ENCODE measurements around the gene PCK2.
A peak's percentile ranks its signal among the peaks of the same experiment; 100 is the strongest.

PCK2 gene

GRCh38 chr14:24139272-24139934, 45.3 kb downstream of the PCK2 start:
- H3K27ac ChIP-seq (ENCODE audit: low read length): no peak overlapping the region
- peaks cover 3% of the 10 kb centered on the region for H3K36me3 ChIP-seq (ENCODE audit: control insufficient read depth, insufficient read depth, low read length)
- no peaks in the 10 kb centered on the region for H3K27me3 ChIP-seq (ENCODE audit: control insufficient read depth, insufficient read depth, low read length)
- DNase-seq (ENCODE audit: low read depth, low spot score): no peak
- H3K4me3 ChIP-seq (ENCODE audit: low read length): no peak overlapping the region
- H3K4me1 ChIP-seq (ENCODE audit: control insufficient read depth, insufficient read depth, low read length): peaks cover 5% of the 10 kb centered on the region
- H3K9me3 ChIP-seq (ENCODE audit: control insufficient read depth, insufficient read depth, low read length): no peaks in the 10 kb centered on the region
- no CpG with 5 or more reads among the region's 9 CpGs for WGBS (ENCODE audit: insufficient coverage, insufficient read length)

GRCh38 chr14:24141097-24141880, 47.2 kb downstream of the PCK2 start, which contains the start of gene EMC9:
Gene EMC9, minus strand, starts transcription at chr14:24141591. Its CDS starts 287 bp downstream, at chr14:24141304.
- H3K4me1 ChIP-seq (ENCODE audit: control insufficient read depth, insufficient read depth, low read length): peaks cover 3% of the 10 kb centered on the region; the same call in 1 of the 2 replicates
- no peaks in the 10 kb centered on the region for H3K27me3 ChIP-seq (ENCODE audit: control insufficient read depth, insufficient read depth, low read length)
- peaks cover 3% of the 10 kb centered on the region for H3K36me3 ChIP-seq (ENCODE audit: control insufficient read depth, insufficient read depth, low read length)
- H3K9me3 ChIP-seq (ENCODE audit: control insufficient read depth, insufficient read depth, low read length): no peaks in the 10 kb centered on the region
- H3K4me3 ChIP-seq (ENCODE audit: low read length): peak within 1 kb of the TSS; percentile 71
- peak; percentile 99 for DNase-seq (ENCODE audit: low read depth, low spot score)
- no peak within 1 kb of the TSS for H3K27ac ChIP-seq (ENCODE audit: low read length)
- no CpG with 5 or more reads among the region's 65 CpGs for WGBS (ENCODE audit: insufficient coverage, insufficient read length)

- DNase-seq (ENCODE audit: low read depth, low spot score): no peak
- WGBS (ENCODE audit: insufficient coverage, insufficient read length): no CpG with 5 or more reads among the region's 2 CpGs
- H3K4me1 ChIP-seq (ENCODE audit: control insufficient read depth, insufficient read depth, low read length): no peaks in the 10 kb centered on the region
- H3K9me3 ChIP-seq (ENCODE audit: control insufficient read depth, insufficient read depth, low read length): no peaks in the 10 kb centered on the region
- H3K27me3 ChIP-seq (ENCODE audit: control insufficient read depth, insufficient read depth, low read length): no peaks in the 10 kb centered on the region
- H3K27ac ChIP-seq (ENCODE audit: low read length): no peak overlapping the region
- no peak overlapping the region for H3K4me3 ChIP-seq (ENCODE audit: low read length)
- peaks cover under 1% of the 10 kb centered on the region for H3K36me3 ChIP-seq (ENCODE audit: control insufficient read depth, insufficient read depth, low read length)
Measured at GRCh38 chr14:24143511-24143910, 49.4 kb downstream of the PCK2 start.

DNA sequence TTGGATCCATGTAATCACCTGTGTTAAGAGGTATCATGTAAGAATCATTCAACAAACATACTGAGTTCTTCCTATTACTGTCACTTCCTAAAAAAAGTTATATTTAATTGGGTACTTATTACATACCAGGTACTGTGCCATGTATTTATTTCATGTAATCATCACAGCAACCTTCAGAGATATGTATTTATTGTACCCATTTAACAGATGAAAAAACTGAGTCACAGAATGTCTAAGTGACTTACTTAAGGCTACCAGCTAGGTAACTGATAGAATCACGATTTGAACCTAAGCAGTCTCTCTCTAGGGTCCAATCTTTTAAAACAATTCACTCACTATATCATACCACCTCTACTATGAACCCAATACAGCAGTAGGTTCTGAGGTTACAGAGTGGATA, 50.3 kb downstream of the PCK2 start:
- Histone ChIP-seq H3K36me3 (ENCODE audit: control insufficient read depth, insufficient read depth, low read length) (peaks cover 3% of the 10 kb centered on the region), H3K27me3 (ENCODE audit: control insufficient read depth, insufficient read depth, low read length) (no peaks in the 10 kb centered on the region), H3K9me3 (ENCODE audit: control insufficient read depth, insufficient read depth, low read length) (no peaks in the 10 kb centered on the region), H3K4me1 (ENCODE audit: control insufficient read depth, insufficient read depth, low read length) (peaks cover 1% of the 10 kb centered on the region; the same call in 1 of the 2 replicates), H3K4me3 (ENCODE audit: low read length) (no peak overlapping the region), H3K27ac (ENCODE audit: low read length) (no peak overlapping the region)
- WGBS (ENCODE audit: insufficient coverage, insufficient read length): no CpG with 5 or more reads among the region's 1 CpG
- no peak for DNase-seq (ENCODE audit: low read depth, low spot score)

DNA sequence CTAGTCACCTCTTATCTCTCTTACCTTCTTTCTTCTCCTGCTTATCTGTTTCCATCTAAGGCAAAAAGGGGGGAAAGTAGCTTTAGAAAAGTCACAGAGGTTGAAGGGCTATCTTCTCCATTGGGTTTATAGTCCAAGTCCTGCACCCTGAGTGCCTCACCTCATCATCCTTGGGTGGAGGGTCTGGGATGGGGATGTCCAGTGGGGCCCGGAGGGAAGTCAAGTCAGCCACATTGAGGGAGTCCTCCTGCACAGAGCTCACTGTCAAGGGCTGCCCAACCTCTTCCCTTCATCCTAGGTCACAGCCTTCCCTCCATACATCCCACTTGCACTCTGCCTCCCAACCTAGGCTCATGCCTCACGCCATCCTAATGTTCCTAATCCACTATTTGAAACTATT, 51.1 kb downstream of the PCK2 start:
- no peak for DNase-seq (ENCODE audit: low read depth, low spot score)
- H3K4me1 ChIP-seq (ENCODE audit: control insufficient read depth, insufficient read depth, low read length): peaks cover 1% of the 10 kb centered on the region; the same call in 1 of the 2 replicates
- peaks cover 10% of the 10 kb centered on the region for H3K36me3 ChIP-seq (ENCODE audit: control insufficient read depth, insufficient read depth, low read length)
- no peak overlapping the region for H3K27ac ChIP-seq (ENCODE audit: low read length)
- H3K4me3 ChIP-seq (ENCODE audit: low read length): no peak overlapping the region
- no peaks in the 10 kb centered on the region for H3K27me3 ChIP-seq (ENCODE audit: control insufficient read depth, insufficient read depth, low read length)
- no CpG with 5 or more reads among the region's 2 CpGs for WGBS (ENCODE audit: insufficient coverage, insufficient read length)
- no peaks in the 10 kb centered on the region for H3K9me3 ChIP-seq (ENCODE audit: control insufficient read depth, insufficient read depth, low read length)

DNA sequence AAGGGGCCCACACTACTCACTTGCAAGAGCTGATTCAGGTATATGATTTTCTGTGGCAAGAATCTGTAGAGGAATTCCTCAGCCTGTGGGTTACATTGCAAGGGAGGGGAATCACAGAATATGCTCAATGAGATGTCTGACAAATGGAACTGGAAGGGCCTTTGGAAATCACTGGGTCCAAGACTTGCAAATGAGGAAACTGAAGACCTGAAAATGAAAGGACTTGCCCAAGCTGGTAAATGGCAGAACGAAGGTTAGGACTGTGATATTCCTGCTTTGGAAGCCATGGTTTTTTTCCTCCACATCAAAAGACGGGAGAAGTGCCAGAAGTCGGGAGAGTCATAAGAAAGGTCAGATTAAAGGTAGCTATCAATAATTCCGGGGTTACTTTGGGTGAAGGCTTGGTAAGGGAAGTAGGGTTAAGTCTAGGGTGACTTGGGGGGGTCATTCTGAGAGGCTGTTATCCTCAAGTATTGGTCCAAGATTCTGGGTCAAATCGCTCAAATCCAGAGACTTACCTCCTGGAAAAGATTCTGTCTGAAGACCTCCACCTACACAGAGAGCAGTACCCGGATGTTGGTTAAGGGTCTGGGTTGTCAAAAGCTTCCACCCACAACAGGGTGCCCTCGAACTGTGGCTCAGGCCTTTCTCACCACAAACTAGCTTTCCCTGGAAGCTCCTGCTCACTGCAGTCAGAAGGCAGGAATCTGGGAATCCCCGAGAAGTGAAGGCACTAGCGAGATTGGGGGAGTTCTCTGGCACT, 51.8 kb downstream of the PCK2 start:
- H3K27me3 ChIP-seq (ENCODE audit: control insufficient read depth, insufficient read depth, low read length): no peaks in the 10 kb centered on the region
- no peak overlapping the region for H3K27ac ChIP-seq (ENCODE audit: low read length)
- WGBS (ENCODE audit: insufficient coverage, insufficient read length): no CpG with 5 or more reads among the region's 9 CpGs
- peaks cover 16% of the 10 kb centered on the region for H3K36me3 ChIP-seq (ENCODE audit: control insufficient read depth, insufficient read depth, low read length)
- peaks cover 1% of the 10 kb centered on the region; the same call in 1 of the 2 replicates for H3K4me1 ChIP-seq (ENCODE audit: control insufficient read depth, insufficient read depth, low read length)
- H3K4me3 ChIP-seq (ENCODE audit: low read length): peak overlapping the region; percentile 62
- H3K9me3 ChIP-seq (ENCODE audit: control insufficient read depth, insufficient read depth, low read length): no peaks in the 10 kb centered on the region
- DNase-seq (ENCODE audit: low read depth, low spot score): no peak

- Histone ChIP-seq H3K36me3 (ENCODE audit: control insufficient read depth, insufficient read depth, low read length) (peaks cover 22% of the 10 kb centered on the region), H3K27me3 (ENCODE audit: control insufficient read depth, insufficient read depth, low read length) (no peaks in the 10 kb centered on the region), H3K4me3 (ENCODE audit: low read length) (peak within 1 kb of the TSS; percentile 90), H3K27ac (ENCODE audit: low read length) (no peak within 1 kb of the TSS), H3K9me3 (ENCODE audit: control insufficient read depth, insufficient read depth, low read length) (no peaks in the 10 kb centered on the region), H3K4me1 (ENCODE audit: control insufficient read depth, insufficient read depth, low read length) (peaks cover 1% of the 10 kb centered on the region; the same call in 1 of the 2 replicates)
- no CpG with 5 or more reads among the region's 25 CpGs for WGBS (ENCODE audit: insufficient coverage, insufficient read length)
- DNase-seq (ENCODE audit: low read depth, low spot score): peak; percentile 91
Measured at GRCh38 chr14:24146453-24146977, 52.4 kb downstream of the PCK2 start, which contains the start of gene PSME2. Gene PSME2, minus strand, starts transcription at chr14:24146610. Its CDS starts 29 bp downstream, at chr14:24146581.

- DNase-seq (ENCODE audit: low read depth, low spot score): peak; percentile 92
Measured at GRCh38 chr14:24146978-24147760, 53.1 kb downstream of the PCK2 start, which contains the start of gene RNF31. Gene RNF31, plus strand, starts transcription at chr14:24147498. Its CDS starts 201 bp downstream, at chr14:24147699.

GRCh38 chr14:24147761-24148428, 53.8 kb downstream of the PCK2 start:
- peaks cover 26% of the 10 kb centered on the region for H3K36me3 ChIP-seq (ENCODE audit: control insufficient read depth, insufficient read depth, low read length)

More at GRCh38 chr14:24146978-24147760, 53.1 kb downstream of the PCK2 start, which contains the start of gene RNF31:
- no peaks in the 10 kb centered on the region for H3K9me3 ChIP-seq (ENCODE audit: control insufficient read depth, insufficient read depth, low read length)
- H3K4me1 ChIP-seq (ENCODE audit: control insufficient read depth, insufficient read depth, low read length): peaks cover 1% of the 10 kb centered on the region; the same call in 1 of the 2 replicates
- H3K4me3 ChIP-seq (ENCODE audit: low read length): peak within 1 kb of the TSS; percentile 90
- WGBS (ENCODE audit: insufficient coverage, insufficient read length): no CpG with 5 or more reads among the region's 57 CpGs
- H3K27me3 ChIP-seq (ENCODE audit: control insufficient read depth, insufficient read depth, low read length): no peaks in the 10 kb centered on the region
- no peak within 1 kb of the TSS for H3K27ac ChIP-seq (ENCODE audit: low read length)
- peaks cover 26% of the 10 kb centered on the region for H3K36me3 ChIP-seq (ENCODE audit: control insufficient read depth, insufficient read depth, low read length)

More at GRCh38 chr14:24147761-24148428, 53.8 kb downstream of the PCK2 start:
- Histone ChIP-seq H3K4me1 (ENCODE audit: control insufficient read depth, insufficient read depth, low read length) (peaks cover 1% of the 10 kb centered on the region; the same call in 1 of the 2 replicates), H3K27ac (ENCODE audit: low read length) (no peak overlapping the region), H3K27me3 (ENCODE audit: control insufficient read depth, insufficient read depth, low read length) (no peaks in the 10 kb centered on the region), H3K9me3 (ENCODE audit: control insufficient read depth, insufficient read depth, low read length) (no peaks in the 10 kb centered on the region), H3K4me3 (ENCODE audit: low read length) (peak overlapping the region; percentile 90)
- DNase-seq (ENCODE audit: low read depth, low spot score): no peak
- WGBS (ENCODE audit: insufficient coverage, insufficient read length): no CpG with 5 or more reads among the region's 29 CpGs
